ENCODE results near the gene TMEM45B.
"Not testable (repeated sequence)": the region's sequence is repeated elsewhere in the genome, so short reads cannot be mapped to it uniquely, and the experiment has no call there.

Gene TMEM45B

GRCh38 chr11:129813231-129813791 is 2.3 kb upstream of the TMEM45B start:
- no peak for DNase-seq (ENCODE audit: low read depth)

GRCh38 chr11:129814244-129815014 is 1.2 kb upstream of the TMEM45B start:
- no peak for DNase-seq (ENCODE audit: low read depth)

- no peak for DNase-seq (ENCODE audit: low read depth)
Measured at GRCh38 chr11:129817534-129818051, 1.9 kb downstream of the TMEM45B start.

- not testable (repeated sequence) for DNase-seq (ENCODE audit: low read depth)
Measured at GRCh38 chr11:129818236-129818635, 2.6 kb downstream of the TMEM45B start.

- no peak for DNase-seq (ENCODE audit: low read depth)
Measured at GRCh38 chr11:129819237-129819636, 3.6 kb downstream of the TMEM45B start.

- not testable (repeated sequence) for DNase-seq (ENCODE audit: low read depth)
Measured at GRCh38 chr11:129820228-129820627, 4.6 kb downstream of the TMEM45B start.

- DNase-seq (ENCODE audit: low read depth): not testable (repeated sequence)
Measured at GRCh38 chr11:129823281-129823680, 7.6 kb downstream of the TMEM45B start.

- not testable (repeated sequence) for DNase-seq (ENCODE audit: low read depth)
Measured at GRCh38 chr11:129823799-129824198, 8.2 kb downstream of the TMEM45B start.

GRCh38 chr11:129825380-129825779 is 9.7 kb downstream of the TMEM45B start:
- DNase-seq (ENCODE audit: low read depth): peak; percentile 92

GRCh38 chr11:129828301-129828836 is 12.7 kb downstream of the TMEM45B start:
- no peak for DNase-seq (ENCODE audit: low read depth)

GRCh38 chr11:129829497-129829896 is 13.8 kb downstream of the TMEM45B start:
- peak; percentile 50 for DNase-seq (ENCODE audit: low read depth)

- peak; percentile 73 for DNase-seq (ENCODE audit: low read depth)
Measured at GRCh38 chr11:129831227-129831626, 15.6 kb downstream of the TMEM45B start.

GRCh38 chr11:129833260-129833659 is 17.6 kb downstream of the TMEM45B start:
- not testable (repeated sequence) for DNase-seq (ENCODE audit: low read depth)

GRCh38 chr11:129836423-129836891 is 20.8 kb downstream of the TMEM45B start:
- DNase-seq (ENCODE audit: low read depth): peak; percentile 75

GRCh38 chr11:129836979-129837378 is 21.3 kb downstream of the TMEM45B start:
- no peak for DNase-seq (ENCODE audit: low read depth)

- no peak for DNase-seq (ENCODE audit: low read depth)
Measured at GRCh38 chr11:129840236-129840635, 24.6 kb downstream of the TMEM45B start.

GRCh38 chr11:129842138-129842537 is 26.5 kb downstream of the TMEM45B start:
- DNase-seq (ENCODE audit: low read depth): no peak

- peak; percentile 95 for DNase-seq (ENCODE audit: low read depth)
Measured at GRCh38 chr11:129846508-129847335, 31.1 kb downstream of the TMEM45B start.

GRCh38 chr11:129847361-129847760 is 31.7 kb downstream of the TMEM45B start:
- DNase-seq (ENCODE audit: low read depth): not testable (repeated sequence)

- no peak for DNase-seq (ENCODE audit: low read depth)
Measured at GRCh38 chr11:129849447-129850130, 33.9 kb downstream of the TMEM45B start.

GRCh38 chr11:129852125-129852740 is 36.6 kb downstream of the TMEM45B start:
- no peak for DNase-seq (ENCODE audit: low read depth)
